ENCODE results near the gene PACS1. TPM values are rescaled to one million over a fixed set of nuclear protein-coding genes. Genes with fewer than 3 reads are reported as not detected.
"Not testable (repeated sequence)": the region's sequence is repeated elsewhere in the genome, so short reads cannot be mapped to it uniquely, and the experiment has no call there.

The PACS1 gene
- total RNA-seq, 1 donor from 2014 or later, result 13.6 TPM

GRCh38 chr11:66251809-66252208 lies 181.7 kb downstream of the PACS1 start:
- no peak overlapping the region for H3K27ac ChIP-seq (ENCODE audit: low read depth, low read length)
- peaks cover 0 to 5% (median 2%) of the 10 kb centered on the region in 3 donors for H3K36me3 ChIP-seq (ENCODE audit: control insufficient read depth in 3 of 3, insufficient read depth in 3 of 3, low read length in 3 of 3)
- H3K4me1 ChIP-seq (ENCODE audit: control insufficient read depth in 3 of 3, insufficient read depth in 3 of 3, low read length in 3 of 3), result peaks cover 2 to 4% (median 3%) of the 10 kb centered on the region in 3 donors
- H3K27me3 ChIP-seq (ENCODE audit: control insufficient read depth in 3 of 3, insufficient read depth in 3 of 3, low read length in 3 of 3), result no peaks in the 10 kb centered on the region
- no peak overlapping the region for H3K9ac ChIP-seq (ENCODE audit: low read depth in 1 of 3, low read length in 3 of 3)
- no peak overlapping the region for H3K4me3 ChIP-seq (ENCODE audit: low read length in 3 of 3)
- H3K9me3 ChIP-seq (ENCODE audit: control insufficient read depth in 3 of 3, low read length in 3 of 3), result no peaks in the 10 kb centered on the region

DNA sequence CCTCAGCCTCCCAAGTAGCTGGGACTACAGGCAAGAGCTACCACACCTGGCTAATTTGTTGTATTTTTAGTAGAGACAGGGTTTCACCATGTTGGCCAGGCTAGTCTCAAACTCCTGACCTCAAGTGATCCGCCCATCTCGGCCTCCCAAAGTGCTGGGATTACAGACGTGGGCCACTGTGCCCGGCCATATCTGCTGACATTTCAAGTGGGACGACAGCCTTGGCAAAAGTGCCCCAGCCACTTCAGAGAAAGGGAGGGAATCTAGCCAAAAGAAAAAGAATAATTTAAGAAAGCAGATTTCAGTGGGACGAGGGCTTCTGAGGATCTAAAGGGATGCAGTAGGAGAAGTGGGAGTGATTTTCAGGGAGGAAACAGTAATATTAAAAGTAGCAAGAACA lies 183.0 kb downstream of the PACS1 start:
- H3K9me3 ChIP-seq (ENCODE audit: control insufficient read depth in 3 of 3, low read length in 3 of 3); H3K36me3 ChIP-seq (ENCODE audit: control insufficient read depth in 3 of 3, insufficient read depth in 3 of 3, low read length in 3 of 3); H3K27me3 ChIP-seq (ENCODE audit: control insufficient read depth in 3 of 3, insufficient read depth in 3 of 3, low read length in 3 of 3); H3K27ac ChIP-seq (ENCODE audit: low read depth, low read length); H3K9ac ChIP-seq (ENCODE audit: low read depth in 1 of 3, low read length in 3 of 3); H3K4me3 ChIP-seq (ENCODE audit: low read length in 3 of 3): not testable (repeated sequence)
- peaks cover 7 to 11% (median 7%) of the 10 kb centered on the region in 3 donors for H3K4me1 ChIP-seq (ENCODE audit: control insufficient read depth in 3 of 3, insufficient read depth in 3 of 3, low read length in 3 of 3)

DNA sequence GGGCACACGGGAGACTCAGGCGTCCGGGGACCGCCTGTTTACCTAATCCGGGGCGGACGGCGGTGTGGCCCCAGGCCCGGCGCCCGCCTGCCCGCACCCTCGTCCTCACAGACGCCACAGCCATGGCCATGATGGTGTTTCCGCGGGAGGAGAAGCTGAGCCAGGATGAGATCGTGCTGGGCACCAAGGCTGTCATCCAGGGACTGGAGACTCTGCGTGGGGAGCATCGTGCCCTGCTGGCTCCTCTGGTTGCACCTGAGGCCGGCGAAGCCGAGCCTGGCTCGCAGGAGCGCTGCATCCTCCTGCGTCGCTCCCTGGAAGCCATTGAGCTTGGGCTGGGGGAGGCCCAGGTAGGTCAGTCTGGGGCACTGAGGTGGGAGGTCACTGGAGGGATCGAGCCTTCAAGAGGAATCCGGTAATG lies 188.4 kb downstream of the PACS1 start:
- Histone ChIP-seq H3K27ac (ENCODE audit: low read depth, low read length) (no peak overlapping the region), H3K4me3 (ENCODE audit: low read length in 3 of 3) (peak overlapping the region; percentile 77 to 88 (median 87)), H3K9me3 (ENCODE audit: control insufficient read depth in 3 of 3, low read length in 3 of 3) (no peaks in the 10 kb centered on the region), H3K9ac (ENCODE audit: low read depth in 1 of 3, low read length in 3 of 3) (peak overlapping the region; percentile 72 to 85 (median 81)), H3K4me1 (ENCODE audit: control insufficient read depth in 3 of 3, insufficient read depth in 3 of 3, low read length in 3 of 3) (peaks cover 13 to 18% (median 14%) of the 10 kb centered on the region in 3 donors), H3K27me3 (ENCODE audit: control insufficient read depth in 3 of 3, insufficient read depth in 3 of 3, low read length in 3 of 3) (no peaks in the 10 kb centered on the region), H3K36me3 (ENCODE audit: control insufficient read depth in 3 of 3, insufficient read depth in 3 of 3, low read length in 3 of 3) (peaks cover 21 to 29% (median 24%) of the 10 kb centered on the region in 3 donors)

GRCh38 chr11:66259225-66259624 lies 189.2 kb downstream of the PACS1 start:
- H3K9me3 ChIP-seq (ENCODE audit: control insufficient read depth in 3 of 3, low read length in 3 of 3), result no peaks in the 10 kb centered on the region
- H3K4me3 ChIP-seq (ENCODE audit: low read length in 3 of 3), result no peak overlapping the region
- peaks cover 13 to 18% (median 14%) of the 10 kb centered on the region in 3 donors for H3K4me1 ChIP-seq (ENCODE audit: control insufficient read depth in 3 of 3, insufficient read depth in 3 of 3, low read length in 3 of 3)
- peaks cover 23 to 32% (median 26%) of the 10 kb centered on the region in 3 donors for H3K36me3 ChIP-seq (ENCODE audit: control insufficient read depth in 3 of 3, insufficient read depth in 3 of 3, low read length in 3 of 3)
- no peak overlapping the region for H3K9ac ChIP-seq (ENCODE audit: low read depth in 1 of 3, low read length in 3 of 3)
- H3K27me3 ChIP-seq (ENCODE audit: control insufficient read depth in 3 of 3, insufficient read depth in 3 of 3, low read length in 3 of 3), result no peaks in the 10 kb centered on the region
- H3K27ac ChIP-seq (ENCODE audit: low read depth, low read length), result no peak overlapping the region

DNA sequence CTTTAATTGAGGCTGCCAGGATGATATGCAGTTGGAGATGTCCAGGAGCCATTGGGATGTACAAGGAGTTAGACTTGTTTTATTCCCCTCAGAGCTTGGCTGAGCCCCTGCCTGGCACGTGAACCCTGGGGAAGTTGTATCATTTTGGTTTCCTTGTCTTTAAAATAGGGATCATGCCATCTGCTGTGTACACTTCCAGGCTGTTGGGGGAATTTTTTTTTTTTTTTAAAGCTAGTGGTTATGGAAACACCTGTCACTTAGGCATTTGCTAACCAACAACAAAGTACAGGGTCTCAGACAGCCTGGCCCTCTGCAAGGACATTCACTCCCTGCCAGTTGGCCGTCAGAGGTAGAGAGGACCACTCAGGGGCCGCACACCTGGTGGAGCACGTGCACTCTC lies 189.9 kb downstream of the PACS1 start:
- H3K27ac ChIP-seq (ENCODE audit: low read depth, low read length), result no peak overlapping the region
- H3K4me1 ChIP-seq (ENCODE audit: control insufficient read depth in 3 of 3, insufficient read depth in 3 of 3, low read length in 3 of 3), result peaks cover 13 to 18% (median 14%) of the 10 kb centered on the region in 3 donors
- H3K27me3 ChIP-seq (ENCODE audit: control insufficient read depth in 3 of 3, insufficient read depth in 3 of 3, low read length in 3 of 3), result no peaks in the 10 kb centered on the region
- no peak overlapping the region for H3K9ac ChIP-seq (ENCODE audit: low read depth in 1 of 3, low read length in 3 of 3)
- H3K9me3 ChIP-seq (ENCODE audit: control insufficient read depth in 3 of 3, low read length in 3 of 3), result no peaks in the 10 kb centered on the region
- peaks cover 27 to 39% (median 32%) of the 10 kb centered on the region in 3 donors for H3K36me3 ChIP-seq (ENCODE audit: control insufficient read depth in 3 of 3, insufficient read depth in 3 of 3, low read length in 3 of 3)
- no peak overlapping the region for H3K4me3 ChIP-seq (ENCODE audit: low read length in 3 of 3)

DNA sequence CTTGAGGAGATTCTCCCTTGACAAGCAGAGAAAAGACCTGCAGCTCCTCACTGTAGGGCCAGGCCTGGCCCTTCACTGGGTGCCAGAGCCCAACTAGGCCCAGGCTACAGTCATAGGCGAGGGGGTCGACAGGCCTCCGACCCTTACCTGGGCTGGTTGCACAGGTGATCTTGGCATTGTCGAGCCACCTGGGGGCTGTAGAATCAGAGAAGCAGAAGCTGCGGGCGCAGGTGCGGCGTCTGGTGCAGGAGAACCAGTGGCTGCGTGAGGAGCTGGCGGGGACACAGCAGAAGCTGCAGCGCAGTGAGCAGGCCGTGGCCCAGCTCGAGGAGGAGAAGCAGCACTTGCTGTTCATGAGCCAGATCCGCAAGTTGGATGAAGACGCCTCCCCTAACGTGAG lies 191.5 kb downstream of the PACS1 start:
- Histone ChIP-seq H3K9ac (ENCODE audit: low read depth in 1 of 3, low read length in 3 of 3) (no peak overlapping the region), H3K27ac (ENCODE audit: low read depth, low read length) (no peak overlapping the region), H3K4me3 (ENCODE audit: low read length in 3 of 3) (no peak overlapping the region), H3K27me3 (ENCODE audit: control insufficient read depth in 3 of 3, insufficient read depth in 3 of 3, low read length in 3 of 3) (no peaks in the 10 kb centered on the region), H3K4me1 (ENCODE audit: control insufficient read depth in 3 of 3, insufficient read depth in 3 of 3, low read length in 3 of 3) (peaks cover 14 to 19% (median 16%) of the 10 kb centered on the region in 3 donors), H3K9me3 (ENCODE audit: control insufficient read depth in 3 of 3, low read length in 3 of 3) (no peaks in the 10 kb centered on the region), H3K36me3 (ENCODE audit: control insufficient read depth in 3 of 3, insufficient read depth in 3 of 3, low read length in 3 of 3) (peaks cover 27 to 39% (median 36%) of the 10 kb centered on the region in 3 donors)

- no peak overlapping the region for H3K9ac ChIP-seq (ENCODE audit: low read depth in 1 of 3, low read length in 3 of 3)
- H3K36me3 ChIP-seq (ENCODE audit: control insufficient read depth in 3 of 3, insufficient read depth in 3 of 3, low read length in 3 of 3), result peaks cover 27 to 39% (median 36%) of the 10 kb centered on the region in 3 donors
- peaks cover 15 to 19% (median 17%) of the 10 kb centered on the region in 3 donors for H3K4me1 ChIP-seq (ENCODE audit: control insufficient read depth in 3 of 3, insufficient read depth in 3 of 3, low read length in 3 of 3)
- H3K27ac ChIP-seq (ENCODE audit: low read depth, low read length), result no peak overlapping the region
- H3K4me3 ChIP-seq (ENCODE audit: low read length in 3 of 3), result no peak overlapping the region
- H3K27me3 ChIP-seq (ENCODE audit: control insufficient read depth in 3 of 3, insufficient read depth in 3 of 3, low read length in 3 of 3), result no peaks in the 10 kb centered on the region
- no peaks in the 10 kb centered on the region for H3K9me3 ChIP-seq (ENCODE audit: control insufficient read depth in 3 of 3, low read length in 3 of 3)
These were observed 192.1 kb downstream of the PACS1 start for GRCh38 chr11:66262191-66262590.

DNA sequence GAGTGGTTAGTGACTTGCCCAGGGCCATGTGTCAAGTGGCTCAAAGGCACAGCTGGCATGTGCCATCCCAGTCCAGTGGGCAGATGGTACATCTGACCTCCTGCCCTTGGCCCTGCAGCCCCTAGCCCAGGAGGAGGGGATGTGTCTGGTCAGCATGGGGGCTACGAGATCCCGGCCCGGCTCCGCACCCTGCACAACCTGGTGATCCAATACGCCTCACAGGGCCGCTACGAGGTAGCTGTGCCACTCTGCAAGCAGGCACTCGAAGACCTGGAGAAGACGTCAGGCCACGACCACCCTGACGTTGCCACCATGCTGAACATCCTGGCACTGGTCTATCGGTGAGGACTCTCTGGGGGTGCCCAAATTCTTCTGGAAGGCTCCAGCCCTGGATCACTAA lies 192.6 kb downstream of the PACS1 start:
- H3K9me3 ChIP-seq (ENCODE audit: control insufficient read depth in 3 of 3, low read length in 3 of 3), result no peaks in the 10 kb centered on the region
- H3K4me1 ChIP-seq (ENCODE audit: control insufficient read depth in 3 of 3, insufficient read depth in 3 of 3, low read length in 3 of 3), result peaks cover 13 to 20% (median 15%) of the 10 kb centered on the region in 3 donors
- H3K9ac ChIP-seq (ENCODE audit: low read depth in 1 of 3, low read length in 3 of 3), result no peak overlapping the region
- peaks cover 27 to 39% (median 36%) of the 10 kb centered on the region in 3 donors for H3K36me3 ChIP-seq (ENCODE audit: control insufficient read depth in 3 of 3, insufficient read depth in 3 of 3, low read length in 3 of 3)
- H3K27me3 ChIP-seq (ENCODE audit: control insufficient read depth in 3 of 3, insufficient read depth in 3 of 3, low read length in 3 of 3), result no peaks in the 10 kb centered on the region
- no peak overlapping the region for H3K4me3 ChIP-seq (ENCODE audit: low read length in 3 of 3)
- H3K27ac ChIP-seq (ENCODE audit: low read depth, low read length), result no peak overlapping the region

DNA sequence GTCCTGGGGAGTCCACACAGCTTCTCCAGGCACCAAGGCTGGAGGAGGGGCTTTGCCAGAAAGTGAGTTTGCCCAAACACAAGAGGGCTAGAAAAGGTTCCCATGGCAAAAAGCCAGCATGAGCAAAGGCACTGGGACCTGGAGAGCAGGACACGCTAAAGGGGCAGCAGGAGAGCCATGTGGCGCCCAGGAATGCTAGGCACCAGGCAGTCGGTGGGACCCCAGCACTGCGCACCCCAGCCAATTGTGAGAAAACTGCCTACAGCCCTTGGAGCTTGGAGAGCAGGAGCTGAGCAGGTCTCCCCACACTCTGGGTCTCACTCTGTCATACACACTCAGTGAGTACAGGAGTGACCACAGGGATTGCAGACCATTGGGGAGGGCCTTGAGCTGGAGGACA lies 193.2 kb downstream of the PACS1 start:
- no peak overlapping the region for H3K9ac ChIP-seq (ENCODE audit: low read depth in 1 of 3, low read length in 3 of 3)
- H3K4me1 ChIP-seq (ENCODE audit: control insufficient read depth in 3 of 3, insufficient read depth in 3 of 3, low read length in 3 of 3), result peaks cover 13 to 22% (median 19%) of the 10 kb centered on the region in 3 donors
- H3K36me3 ChIP-seq (ENCODE audit: control insufficient read depth in 3 of 3, insufficient read depth in 3 of 3, low read length in 3 of 3), result peaks cover 27 to 39% (median 36%) of the 10 kb centered on the region in 3 donors
- H3K9me3 ChIP-seq (ENCODE audit: control insufficient read depth in 3 of 3, low read length in 3 of 3), result no peaks in the 10 kb centered on the region
- no peaks in the 10 kb centered on the region for H3K27me3 ChIP-seq (ENCODE audit: control insufficient read depth in 3 of 3, insufficient read depth in 3 of 3, low read length in 3 of 3)
- H3K27ac ChIP-seq (ENCODE audit: low read depth, low read length), result no peak overlapping the region
- H3K4me3 ChIP-seq (ENCODE audit: low read length in 3 of 3), result no peak overlapping the region

GRCh38 chr11:66263785-66264184 lies 193.7 kb downstream of the PACS1 start:
- no peaks in the 10 kb centered on the region for H3K9me3 ChIP-seq (ENCODE audit: control insufficient read depth in 3 of 3, low read length in 3 of 3)
- H3K4me1 ChIP-seq (ENCODE audit: control insufficient read depth in 3 of 3, insufficient read depth in 3 of 3, low read length in 3 of 3), result peaks cover 8 to 17% (median 13%) of the 10 kb centered on the region in 3 donors
- no peak overlapping the region for H3K4me3 ChIP-seq (ENCODE audit: low read length in 3 of 3)
- peaks cover 27 to 39% (median 36%) of the 10 kb centered on the region in 3 donors for H3K36me3 ChIP-seq (ENCODE audit: control insufficient read depth in 3 of 3, insufficient read depth in 3 of 3, low read length in 3 of 3)
- H3K27me3 ChIP-seq (ENCODE audit: control insufficient read depth in 3 of 3, insufficient read depth in 3 of 3, low read length in 3 of 3), result no peaks in the 10 kb centered on the region
- H3K27ac ChIP-seq (ENCODE audit: low read depth, low read length), result no peak overlapping the region
- no peak overlapping the region for H3K9ac ChIP-seq (ENCODE audit: low read depth in 1 of 3, low read length in 3 of 3)
